HFF-Myc (cell line): ENCODE data around the gene MTG2.
A peak's percentile ranks its signal among the peaks of the same experiment; 100 is the strongest.

ENCODE experiments used
- DNase-seq: peaks from one replicate; pipeline ENCODE4 v3.0.0-alpha.2; 2011; ENCODE audit warnings: low read depth; ENCODE audit errors: extremely low read depth
- H3K4me3 ChIP-seq: replicated peaks from 2 replicates; pipeline ENCODE4 v1.5.1; 2011; ENCODE audit warnings: low read depth, mild to moderate bottlenecking, control low read depth, low read length
- CTCF ChIP-seq: IDR thresholded peaks from 2 replicates; pipeline ENCODE4 v1.5.1; 2012; ENCODE audit warnings: mild to moderate bottlenecking, low read depth, low read length, control low read depth; ENCODE audit errors: missing control alignments

MTG2 gene

GRCh38 chr20:62141043-62141396, 41.8 kb upstream of the MTG2 start:
- no peak for TF ChIP-seq CTCF
- peak overlapping the region; percentile 77 for H3K4me3 ChIP-seq
- DNase-seq, result no peak

- DNase-seq, result no peak
- TF ChIP-seq CTCF, result peak; percentile 34
- H3K4me3 ChIP-seq, result peak overlapping the region; percentile 77
Observed at GRCh38 chr20:62141397-62142251, 41.2 kb upstream of the MTG2 start.

DNA sequence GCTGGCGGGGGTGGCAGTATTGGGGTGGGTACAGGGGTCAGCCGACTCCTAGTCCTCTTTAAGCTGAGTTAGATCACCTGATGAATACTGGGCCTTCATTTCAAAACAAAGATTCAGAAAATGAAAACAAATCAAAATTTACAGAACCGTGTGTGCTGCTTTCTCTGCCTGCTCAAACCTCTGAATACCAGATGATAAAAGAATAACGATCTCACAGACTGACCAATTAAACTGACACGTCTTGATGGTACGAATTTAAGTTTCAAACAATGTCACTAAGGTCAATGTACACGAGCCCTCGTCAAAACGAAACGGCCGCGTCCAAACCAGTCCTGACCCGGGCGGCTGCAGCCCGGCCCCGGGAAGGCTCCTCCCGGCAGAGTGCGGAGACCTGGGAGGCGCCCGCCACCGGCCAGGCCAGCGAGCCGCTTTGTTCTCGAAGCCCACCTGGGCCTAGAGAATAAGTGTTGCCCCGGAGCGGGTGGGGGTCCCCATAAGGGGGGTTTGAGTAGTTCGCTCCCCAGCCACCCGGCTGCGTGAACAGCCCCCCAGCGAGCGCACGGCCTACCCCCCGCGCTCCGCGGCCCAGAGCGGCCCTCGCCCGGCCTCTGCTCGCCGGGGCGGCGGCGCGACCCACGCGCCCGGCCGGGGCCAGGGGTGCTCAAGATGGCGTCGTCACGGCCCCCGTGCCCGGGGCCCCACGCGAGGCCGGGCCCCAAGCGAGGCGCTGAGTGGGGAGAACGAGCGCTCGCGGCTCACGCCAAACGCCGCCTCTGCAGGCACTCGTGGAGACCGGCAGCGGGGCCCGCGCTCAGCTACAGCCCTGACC, 40.4 kb upstream of the MTG2 start:
- H3K4me3 ChIP-seq, result peak overlapping the region; percentile 77
- DNase-seq, result no peak
- no peak for TF ChIP-seq CTCF

DNA sequence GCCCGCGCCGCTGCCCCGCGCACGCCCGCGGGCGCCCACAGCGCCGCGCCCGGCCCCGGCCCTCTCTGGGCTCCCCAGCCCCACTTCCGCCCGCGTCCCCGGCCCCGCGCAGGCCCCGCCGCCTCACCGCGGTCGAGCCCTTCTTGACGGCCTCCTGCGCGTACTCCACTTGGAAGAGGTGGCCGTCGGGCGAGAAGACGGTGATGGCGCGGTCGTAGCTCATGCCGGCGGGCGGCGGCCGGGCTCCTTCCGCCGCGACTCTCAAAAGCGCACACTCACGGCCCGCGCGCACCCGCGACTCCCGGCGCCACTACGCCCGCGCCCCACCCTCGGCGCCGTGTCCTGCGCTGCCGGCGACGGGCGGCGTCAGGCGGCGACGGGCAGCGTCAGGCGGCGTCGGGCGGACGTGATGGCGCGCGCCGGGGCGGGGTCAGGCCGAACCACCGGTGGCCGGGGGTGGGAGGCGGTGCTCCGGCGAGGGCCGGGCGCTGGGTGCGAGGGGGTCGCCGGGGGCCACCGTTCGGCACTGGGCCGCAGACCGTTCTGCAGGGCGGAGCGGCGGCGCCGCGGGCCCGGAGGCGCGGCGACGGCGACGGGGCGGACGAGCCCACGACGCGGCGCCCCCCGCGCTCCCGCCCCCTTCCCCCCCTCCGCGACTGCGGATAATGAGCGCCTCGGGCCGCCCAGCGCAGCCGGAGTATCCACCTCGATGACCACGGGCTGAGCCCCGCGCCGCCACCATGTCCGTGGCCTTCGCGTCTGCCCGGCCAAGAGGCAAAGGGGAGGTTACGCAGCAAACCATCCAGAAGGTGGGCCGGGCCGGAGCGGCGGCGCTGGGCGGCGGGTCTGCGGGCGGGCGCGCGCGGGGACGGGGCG, 39.5 kb upstream of the MTG2 start, which contains the start of the genes PSMA7 and SS18L1:
Gene PSMA7 (minus strand): TSS at position 314 of the 876 bp plus-strand sequence. CDS start 91 bp downstream, at position 223.
Gene SS18L1 (plus strand): TSS at position 689 of the 876 bp plus-strand sequence. CDS start 52 bp downstream, at position 741.
- no peak for DNase-seq
- H3K4me3 ChIP-seq, result peak within 1 kb of the TSS; percentile 77
- TF ChIP-seq CTCF, result no peak

GRCh38 chr20:62143957-62144825, 38.6 kb upstream of the MTG2 start:
- no peak for TF ChIP-seq CTCF
- DNase-seq, result no peak
- H3K4me3 ChIP-seq, result peak overlapping the region; percentile 77
